HL-60 (cell line): ENCODE measurements around the gene SETD4.
"Not testable (repeated sequence)": the region's sequence is repeated elsewhere in the genome, so short reads cannot be mapped to it uniquely, and the experiment has no call there.

Experiments
- DNase-seq, 2 experiments: peaks; one replicate each; pipeline ENCODE4 v3.0.0-alpha.2; 2010 to 2020; ENCODE audit warnings: low read depth in 1 of 2, low spot score in 1 of 2
- H3K27ac ChIP-seq: fragments of 250-450 bp; sonication (Bioruptor Pico); replicated peaks from 2 replicates; pipeline ENCODE4 v1.5.1; 2020; ENCODE audit warnings: mild to moderate bottlenecking, moderate library complexity
- H3K27me3 ChIP-seq: fragments of 250-450 bp; sonication (Bioruptor Pico); 2 replicates; pipeline ENCODE4 v1.5.1; 2021; ENCODE audit warnings: mild to moderate bottlenecking, moderate library complexity; ENCODE audit not compliant: insufficient read depth, poor library complexity, severe bottlenecking
- H3K4me3 ChIP-seq: replicated peaks from 2 replicates; pipeline ENCODE4 v1.5.1; 2011; ENCODE audit warnings: mild to moderate bottlenecking, control low read depth, low read length; ENCODE audit not compliant: insufficient read depth
- CTCF ChIP-seq: IDR thresholded peaks from one replicate; pipeline ENCODE4 v1.5.1; 2011; ENCODE audit warnings: low read length, control low read depth, inconsistent platforms; ENCODE audit not compliant: insufficient read depth
- GABPA ChIP-seq: IDR thresholded peaks from 2 replicates; pipeline ENCODE4 v1.6.1; 2012; ENCODE audit warnings: low read depth
- POLR2AphosphoS5 ChIP-seq: IDR thresholded peaks from 2 replicates; pipeline ENCODE4 v1.6.1; 2012; ENCODE audit warnings: low read depth
- REST ChIP-seq: IDR thresholded peaks from 2 replicates; pipeline ENCODE4 v1.6.1; 2012; ENCODE audit warnings: low read depth; ENCODE audit not compliant: insufficient replicate concordance
- SPI1 ChIP-seq: IDR thresholded peaks from 2 replicates; pipeline ENCODE4 v1.6.1; 2012; ENCODE audit warnings: low read depth, mild to moderate bottlenecking, borderline replicate concordance

The SETD4 gene

DNA sequence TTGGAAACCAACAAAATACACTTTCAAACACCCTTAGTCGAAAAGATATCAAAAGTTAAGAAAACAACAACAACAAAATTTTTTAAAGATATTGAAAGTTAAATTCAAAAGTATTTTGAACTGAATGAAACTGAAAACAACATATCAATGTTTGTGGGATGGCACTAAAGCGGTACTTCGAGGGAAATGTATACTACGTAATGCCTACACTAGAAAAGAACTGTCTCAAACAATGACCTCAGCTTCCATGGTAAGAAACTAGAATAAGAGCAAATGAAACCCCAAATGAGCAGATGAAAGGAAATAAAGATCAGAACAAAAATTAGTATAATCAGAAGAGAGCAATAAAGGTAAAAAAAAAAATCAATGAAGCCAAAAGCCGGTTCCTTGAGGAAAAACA lies 15.6 kb upstream of the SETD4 start:
- H3K4me3 ChIP-seq, result no peak overlapping the region
- no peaks in the 10 kb centered on the region for H3K27me3 ChIP-seq
- TF ChIP-seq SPI1, result no peak
- no peak for TF ChIP-seq GABPA
- no peak for TF ChIP-seq POLR2AphosphoS5
- no peak for TF ChIP-seq CTCF
- no peak for TF ChIP-seq REST
- no peak overlapping the region for H3K27ac ChIP-seq
- DNase-seq, result no peak

- no peak for DNase-seq
- Histone ChIP-seq H3K27ac (no peak overlapping the region), H3K4me3 (no peak overlapping the region), H3K27me3 (no peaks in the 10 kb centered on the region)
- TF ChIP-seq POLR2AphosphoS5 (no peak), CTCF (no peak), REST (no peak), GABPA (no peak), SPI1 (no peak)
Measured at GRCh38 chr21:36075171-36075570, 14.8 kb upstream of the SETD4 start.

DNA sequence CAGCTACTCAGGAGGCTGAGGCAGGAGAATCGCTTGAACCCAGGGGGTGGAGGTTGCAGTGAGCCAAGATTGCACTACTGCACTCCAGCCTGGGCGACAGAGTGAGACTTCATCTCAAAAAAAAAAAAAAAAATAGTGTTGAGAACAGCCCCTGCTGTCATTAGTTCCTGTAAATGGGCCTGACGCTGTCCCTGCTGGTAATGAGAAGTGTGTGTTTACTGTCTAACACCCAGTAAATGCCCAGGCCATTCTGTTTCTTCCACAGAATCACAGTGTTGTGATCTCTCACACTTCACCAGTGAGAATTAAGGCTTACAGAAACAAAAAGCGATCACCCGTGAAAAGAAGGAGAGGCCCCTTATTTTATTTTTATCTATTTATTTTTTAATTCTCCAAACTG lies 13.6 kb upstream of the SETD4 start:
- DNase-seq, H3K27me3 ChIP-seq, H3K27ac ChIP-seq, H3K4me3 ChIP-seq: not testable (repeated sequence)

GRCh38 chr21:36073181-36073580 lies 12.9 kb upstream of the SETD4 start:
- no peaks in the 10 kb centered on the region for H3K27me3 ChIP-seq
- no peak overlapping the region for H3K4me3 ChIP-seq
- no peak for DNase-seq
- no peak overlapping the region for H3K27ac ChIP-seq
- TF ChIP-seq REST (no peak), CTCF (no peak), SPI1 (no peak), POLR2AphosphoS5 (no peak), GABPA (no peak)
